H9 (cell line): ENCODE measurements around the gene ADAM29. TPM values are rescaled to one million over a fixed set of nuclear protein-coding genes. Genes with fewer than 3 reads are reported as not detected.

Experiments used
- DNase-seq: peaks from one replicate; pipeline ENCODE4 v3.0.0-alpha.2; 2017
- H2AFZ ChIP-seq: one replicate; pipeline ENCODE4 v1.6.1; 2013; ENCODE audit warnings: mild to moderate bottlenecking, low read length, control low read depth, moderate library complexity
- H2AK5ac ChIP-seq: 2 replicates; pipeline ENCODE4 v1.6.1; 2013; ENCODE audit warnings: low read length, control low read depth, mixed read lengths; ENCODE audit not compliant: insufficient read length
- H2BK120ac ChIP-seq: one replicate; pipeline ENCODE4 v1.6.1; 2013; ENCODE audit warnings: low read depth, mild to moderate bottlenecking, low read length, control low read depth, inconsistent platforms; ENCODE audit not compliant: poor library complexity, severe bottlenecking
- H2BK12ac ChIP-seq: 2 replicates; pipeline ENCODE4 v1.6.1; 2013; ENCODE audit warnings: low read length, control low read depth, mixed read lengths, low read depth; ENCODE audit not compliant: insufficient read length
- H2BK15ac ChIP-seq: 2 replicates; pipeline ENCODE4 v1.6.1; 2013; ENCODE audit warnings: low read depth, low read length, control low read depth
- H2BK20ac ChIP-seq: one replicate; pipeline ENCODE4 v1.6.1; 2013; ENCODE audit warnings: low read depth, mild to moderate bottlenecking, low read length, control low read depth, inconsistent platforms; ENCODE audit not compliant: poor library complexity, severe bottlenecking
- H2BK5ac ChIP-seq: 2 replicates; pipeline ENCODE4 v1.6.1; 2013; ENCODE audit warnings: low read length, control low read depth, mixed read lengths; ENCODE audit not compliant: insufficient read length
- H3K14ac ChIP-seq: 2 replicates; pipeline ENCODE4 v1.6.1; 2013; ENCODE audit warnings: low read length, control low read depth; ENCODE audit not compliant: insufficient read depth
- H3K18ac ChIP-seq: 2 replicates; pipeline ENCODE4 v1.6.1; 2013; ENCODE audit warnings: low read depth, mild to moderate bottlenecking, mixed read lengths, low read length, control low read depth; ENCODE audit not compliant: insufficient read length
- H3K23ac ChIP-seq: 2 replicates; pipeline ENCODE4 v1.6.1; 2013; ENCODE audit warnings: low read length, control low read depth, mixed read lengths, low read depth; ENCODE audit not compliant: insufficient read length
- H3K23me2 ChIP-seq: 2 replicates; pipeline ENCODE4 v1.6.1; 2013; ENCODE audit warnings: low read depth, mild to moderate bottlenecking, mixed read lengths, low read length, control low read depth; ENCODE audit not compliant: insufficient read length, poor library complexity, severe bottlenecking
- H3K27ac ChIP-seq: 2 replicates; pipeline ENCODE4 v1.5.1; 2013; ENCODE audit warnings: low read length, control low read depth, mixed read lengths, low read depth; ENCODE audit not compliant: insufficient read length
- H3K27me3 ChIP-seq: 2 replicates; pipeline ENCODE4 v1.6.1; 2013; ENCODE audit warnings: low read length, control low read depth, inconsistent platforms; ENCODE audit not compliant: insufficient read depth
- H3K4ac ChIP-seq: 2 replicates; pipeline ENCODE4 v1.6.1; 2013; ENCODE audit warnings: low read depth, mild to moderate bottlenecking, control low read depth, inconsistent platforms, low read length, moderate library complexity
- H3K4me1 ChIP-seq: 2 replicates; pipeline ENCODE4 v1.6.1; 2013; ENCODE audit warnings: low read length, control low read depth, inconsistent platforms; ENCODE audit not compliant: insufficient read depth
- H3K4me2 ChIP-seq: 2 replicates; pipeline ENCODE4 v1.6.1; 2013; ENCODE audit warnings: low read length, control low read depth, mixed read lengths; ENCODE audit not compliant: insufficient read length, insufficient read depth
- H3K56ac ChIP-seq: 2 replicates; pipeline ENCODE4 v1.6.1; 2013; ENCODE audit warnings: low read depth, mild to moderate bottlenecking, mixed read lengths, low read length, control low read depth; ENCODE audit not compliant: insufficient read length
- H3K79me1 ChIP-seq: 2 replicates; pipeline ENCODE4 v1.6.1; 2013; ENCODE audit warnings: low read depth, mild to moderate bottlenecking, moderate library complexity, low read length, control low read depth, inconsistent platforms; ENCODE audit not compliant: insufficient read depth, poor library complexity, severe bottlenecking
- H3K79me2 ChIP-seq: 2 replicates; pipeline ENCODE4 v1.6.1; 2013; ENCODE audit warnings: low read length, control low read depth, inconsistent platforms; ENCODE audit not compliant: insufficient read depth
- H3K9ac ChIP-seq: 2 replicates; pipeline ENCODE4 v1.6.1; 2013; ENCODE audit warnings: low read length, control low read depth, mixed read lengths; ENCODE audit not compliant: insufficient read length; ENCODE audit errors: extremely low read depth
- H3K9me3 ChIP-seq: one replicate; pipeline ENCODE4 v1.6.1; 2013; ENCODE audit warnings: low read depth, low read length, inconsistent platforms; ENCODE audit not compliant: control insufficient read depth
- H3T11ph ChIP-seq: one replicate; pipeline ENCODE4 v1.6.1; 2013; ENCODE audit warnings: mild to moderate bottlenecking, low read length, control low read depth, inconsistent platforms
- H4K20me1 ChIP-seq: one replicate; pipeline ENCODE4 v1.6.1; 2013; ENCODE audit not compliant: control insufficient read depth, insufficient read length, insufficient read depth
- H4K5ac ChIP-seq: 2 replicates; pipeline ENCODE4 v1.6.1; 2013; ENCODE audit warnings: low read depth, mild to moderate bottlenecking, mixed read lengths, low read length, control low read depth; ENCODE audit not compliant: insufficient read length
- H4K8ac ChIP-seq: replicated peaks from 2 replicates; pipeline ENCODE4 v1.6.1; 2013; ENCODE audit warnings: low read length, control low read depth, mixed read lengths, low read depth; ENCODE audit not compliant: insufficient read length
- H4K91ac ChIP-seq: 2 replicates; pipeline ENCODE4 v1.6.1; 2013; ENCODE audit warnings: low read depth, mild to moderate bottlenecking, moderate library complexity, mixed read lengths, low read length, control low read depth; ENCODE audit not compliant: insufficient read length
- H3K27ac Mint-ChIP-seq, 3 experiments: 2 replicates in 2 of 3; 3 replicates in 1 of 3; pipeline ENCODE4 v1.8.0; 2020 to 2021; ENCODE audit warnings: mixed read lengths in 3 of 3, mild to moderate bottlenecking in 1 of 3, moderate library complexity in 1 of 3
- H3K27me3 Mint-ChIP-seq: 2 replicates; pipeline ENCODE4 v1.8.0; 2021; ENCODE audit warnings: low read depth, mild to moderate bottlenecking, moderate library complexity, mixed read lengths
- H3K36me3 Mint-ChIP-seq, 3 experiments: 2 replicates in 2 of 3; 3 replicates in 1 of 3; pipeline ENCODE4 v1.8.0; 2020 to 2021; ENCODE audit warnings: low read depth in 3 of 3, mixed read lengths in 3 of 3; ENCODE audit not compliant: insufficient read depth in 1 of 3
- H3K4me1 Mint-ChIP-seq, 2 experiments: 2 replicates each; pipeline ENCODE4 v1.8.0; 2020; ENCODE audit warnings: mixed read lengths in 2 of 2
- H3K4me3 Mint-ChIP-seq, 2 experiments: 2 replicates in 1 of 2; 3 replicates in 1 of 2; pipeline ENCODE4 v1.8.0; 2020 to 2021; ENCODE audit warnings: mild to moderate bottlenecking in 2 of 2, mixed read lengths in 2 of 2, moderate library complexity in 1 of 2
- H3K9me3 Mint-ChIP-seq, 2 experiments: 2 replicates in 1 of 2; 3 replicates in 1 of 2; pipeline ENCODE4 v1.8.0; 2020; ENCODE audit warnings: mild to moderate bottlenecking in 2 of 2, mixed read lengths in 2 of 2, moderate library complexity in 1 of 2
- CTCF ChIP-seq: fragments of 200-600 bp; sonication (generic); conservative IDR thresholded peaks from 3 replicates; pipeline ENCODE4 v1.8.0; 2021; ENCODE audit warnings: antibody characterized with exemption, mild to moderate bottlenecking
- WGBS: extraction: QIAGEN DNeasy Blood & Tissue Kit; methylation state at CpG from one replicate; pipeline ENCODE4 v1.1.7; 2013; ENCODE audit warnings: missing lambda C conversion rate, low lambda C conversion rate, mixed read lengths; ENCODE audit not compliant: insufficient read length; ENCODE audit errors: extremely low coverage; 5-methylcytosine and 5-hydroxymethylcytosine counted together
- total RNA-seq: library from RNA; stranded (reverse); gene quantifications from 2 replicates; pipeline ENCODE4 v1.2.1, GENCODE V29; 2021

ADAM29 gene
- total RNA-seq, 1 experiment from 2014 or later = not detected

GRCh38 chr4:174930895-174931294, 12.7 kb downstream of the ADAM29 start:
- H2BK15ac ChIP-seq = no peak overlapping the region
- H4K8ac ChIP-seq = no peak overlapping the region
- H3K14ac ChIP-seq = no peak overlapping the region
- WGBS = no CpG with 5 or more reads among the region's 5 CpGs
- H3K4ac ChIP-seq = no peak overlapping the region
- H3T11ph ChIP-seq = no peak overlapping the region
- H3K79me1 ChIP-seq = no peaks in the 10 kb centered on the region
- no peaks in the 10 kb centered on the region for H3K4me1 ChIP-seq
- H3K56ac ChIP-seq = no peak overlapping the region
- Mint-ChIP-seq H3K4me3 (no peak overlapping the region), H3K9me3 (peaks cover 3% of the 10 kb centered on the region in 2 experiments; a peak in 2 of 5 replicates), H3K27ac (no peak overlapping the region), H3K27me3 (no peaks in the 10 kb centered on the region), H3K4me1 (peaks cover 13 to 15% of the 10 kb centered on the region in 2 experiments), H3K36me3 (peaks cover 0 to 4% (median 1%) of the 10 kb centered on the region in 3 experiments; a peak in 1 of 7 replicates)
- H4K91ac ChIP-seq = no peak overlapping the region
- no peak overlapping the region for H2BK20ac ChIP-seq
- H3K79me2 ChIP-seq = no peaks in the 10 kb centered on the region
- H3K4me2 ChIP-seq = no peak overlapping the region
- no peak for TF ChIP-seq CTCF
- no peak overlapping the region for H3K23ac ChIP-seq
- no peaks in the 10 kb centered on the region for H3K9me3 ChIP-seq
- no peak for DNase-seq
- H3K27ac ChIP-seq = no peak overlapping the region
- no peak overlapping the region for H3K9ac ChIP-seq
- no peaks in the 10 kb centered on the region for H3K23me2 ChIP-seq
- H2BK120ac ChIP-seq = no peak overlapping the region
- H3K27me3 ChIP-seq = no peaks in the 10 kb centered on the region
- no peak overlapping the region for H2BK12ac ChIP-seq
- no peak overlapping the region for H2AFZ ChIP-seq
- H3K18ac ChIP-seq = no peak overlapping the region
- no peaks in the 10 kb centered on the region for H4K20me1 ChIP-seq
- H2AK5ac ChIP-seq = no peak overlapping the region
- no peak overlapping the region for H2BK5ac ChIP-seq
- H4K5ac ChIP-seq = no peak overlapping the region
